Endodermal cell (in vitro differentiated cells): ENCODE measurements around the gene KCNIP4. TPM values are rescaled to one million over a fixed set of nuclear protein-coding genes. Genes with fewer than 3 reads are reported as not detected.

Experiments used
- DNase-seq: peaks from one replicate; pipeline ENCODE4 v3.0.0-alpha.2; 2017
- H3K27ac ChIP-seq: 2 replicates; pipeline ENCODE4 v1.5.1; 2013; ENCODE audit warnings: mild to moderate bottlenecking, low read depth, low read length, moderate library complexity
- H3K27me3 ChIP-seq: 2 replicates; pipeline ENCODE4 v1.6.1; 2013; ENCODE audit warnings: mild to moderate bottlenecking, low read length, moderate library complexity; ENCODE audit not compliant: insufficient read depth, control insufficient read depth, poor library complexity, severe bottlenecking
- H3K36me3 ChIP-seq: 2 replicates; pipeline ENCODE4 v1.7.0; 2013; ENCODE audit warnings: mild to moderate bottlenecking, low read length, moderate library complexity; ENCODE audit not compliant: control insufficient read depth, insufficient read depth
- H3K4me1 ChIP-seq: one replicate; pipeline ENCODE4 v1.7.0; 2013; ENCODE audit warnings: low read length; ENCODE audit not compliant: control insufficient read depth, insufficient read depth
- H3K4me3 ChIP-seq: 2 replicates; pipeline ENCODE4 v1.5.1; 2013; ENCODE audit warnings: mild to moderate bottlenecking, low read length, moderate library complexity
- H3K9ac ChIP-seq: 2 replicates; pipeline ENCODE4 v1.6.1; 2013; ENCODE audit warnings: mild to moderate bottlenecking, low read length, moderate library complexity; ENCODE audit not compliant: poor library complexity, severe bottlenecking; ENCODE audit errors: extremely low read depth
- H3K9me3 ChIP-seq: 2 replicates; pipeline ENCODE4 v1.6.1; 2013; ENCODE audit warnings: mild to moderate bottlenecking, low read length, moderate library complexity; ENCODE audit not compliant: control insufficient read depth
- H3K27ac Mint-ChIP-seq: 2 replicates; pipeline ENCODE4 v1.8.0; 2020; ENCODE audit warnings: mixed read lengths
- H3K27me3 Mint-ChIP-seq: 2 replicates; pipeline ENCODE4 v1.8.0; 2021; ENCODE audit warnings: mild to moderate bottlenecking, mixed read lengths; ENCODE audit not compliant: insufficient read depth
- H3K36me3 Mint-ChIP-seq: 2 replicates; pipeline ENCODE4 v1.8.0; 2020; ENCODE audit warnings: low read depth, mixed read lengths
- H3K4me1 Mint-ChIP-seq: 2 replicates; pipeline ENCODE4 v1.8.0; 2020; ENCODE audit warnings: mixed read lengths
- H3K4me3 Mint-ChIP-seq: 2 replicates; pipeline ENCODE4 v1.8.0; 2020; ENCODE audit warnings: mild to moderate bottlenecking, moderate library complexity, mixed read lengths
- H3K9me3 Mint-ChIP-seq: 2 replicates; pipeline ENCODE4 v1.8.0; 2020; ENCODE audit warnings: mild to moderate bottlenecking, mixed read lengths
- CTCF ChIP-seq: fragments of 200-600 bp; sonication (generic); conservative IDR thresholded peaks from 2 replicates; pipeline ENCODE4 v1.5.0; 2021; ENCODE audit warnings: antibody characterized with exemption, mild to moderate bottlenecking
- WGBS, 2 experiments: methylation state at CpG; one replicate each; pipeline versions ENCODE4 v1.1.5 to v1.1.7; 2013; ENCODE audit warnings: missing lambda C conversion rate in 2 of 2, mixed read lengths in 1 of 2; ENCODE audit not compliant: insufficient coverage in 1 of 2, insufficient read length in 1 of 2; 5-methylcytosine and 5-hydroxymethylcytosine counted together
- total RNA-seq, 2 donors: library from RNA; stranded (reverse); fragmentation: NEBNext Ultra II Directional in 1 of 2; extraction: Animal tissue kit (Norgen Biotek cat#: 25700) in 1 of 2; gene quantifications; 2 replicates in 1 of 2; 3 replicates in 1 of 2; pipeline ENCODE4 v1.2.1, GENCODE V29; 2021

KCNIP4 gene
- total RNA-seq, 2 donors from 2014 or later: not detected

DNA sequence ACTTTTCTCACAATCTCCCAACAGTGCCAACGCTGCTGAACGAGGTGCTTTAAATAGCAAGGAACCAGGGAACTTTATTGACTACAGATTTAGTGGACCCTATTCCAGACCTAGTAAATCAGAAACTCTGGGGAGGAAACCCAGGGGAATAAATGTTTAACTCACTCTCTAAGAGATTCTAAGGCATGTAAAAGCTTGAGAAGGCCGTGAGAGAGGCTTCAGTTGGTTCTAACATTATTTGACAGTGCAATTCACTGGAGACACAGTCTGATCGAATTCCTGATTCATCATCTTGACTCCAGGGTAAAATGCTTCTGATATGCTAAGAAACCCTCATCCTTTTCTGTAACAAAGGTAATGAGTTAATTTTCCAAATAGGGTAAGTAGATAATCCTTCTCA lies 494.4 kb downstream of the KCNIP4 start:
- Histone ChIP-seq H3K36me3 (no peaks in the 10 kb centered on the region), H3K9ac (no peak overlapping the region), H3K27ac (no peak overlapping the region), H3K27me3 (no peaks in the 10 kb centered on the region), H3K9me3 (no peaks in the 10 kb centered on the region), H3K4me1 (peaks cover 5% of the 10 kb centered on the region), H3K4me3 (no peak overlapping the region)
- H3K9me3 Mint-ChIP-seq: no peaks in the 10 kb centered on the region
- H3K27ac Mint-ChIP-seq: no peak overlapping the region
- TF ChIP-seq CTCF: no peak
- H3K36me3 Mint-ChIP-seq: no peaks in the 10 kb centered on the region
- WGBS, 2 experiments: 86 to 88% methylated on average over 4 of the region's 4 CpGs
- H3K27me3 Mint-ChIP-seq: peaks cover 8% of the 10 kb centered on the region
- DNase-seq: no peak
- peaks cover 16% of the 10 kb centered on the region for H3K4me1 Mint-ChIP-seq
- H3K4me3 Mint-ChIP-seq: no peak overlapping the region

DNA sequence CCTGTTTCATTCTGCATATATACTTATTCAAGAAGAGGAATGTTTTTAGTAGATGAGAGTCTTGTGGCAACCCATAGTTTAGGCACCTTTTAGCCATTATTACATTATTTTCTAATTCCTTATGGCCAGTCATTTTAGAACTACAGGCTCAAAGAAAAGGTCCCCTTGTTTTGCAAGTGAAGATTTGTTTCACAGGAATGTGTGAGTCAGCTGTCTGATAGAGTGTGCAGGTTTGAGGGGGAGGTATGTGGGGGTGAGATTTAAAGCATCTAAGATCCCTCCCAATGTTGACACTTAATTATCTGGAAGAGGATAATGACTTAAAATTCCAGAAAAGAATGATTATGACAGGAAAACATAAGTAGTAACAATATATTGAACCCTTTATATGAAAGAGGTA lies 495.6 kb downstream of the KCNIP4 start:
- H3K9ac ChIP-seq: no peak overlapping the region
- no peaks in the 10 kb centered on the region for H3K36me3 ChIP-seq
- no peaks in the 10 kb centered on the region for H3K36me3 Mint-ChIP-seq
- H3K4me3 ChIP-seq: no peak overlapping the region
- no peak overlapping the region for H3K27ac Mint-ChIP-seq
- DNase-seq: no peak
- H3K4me1 Mint-ChIP-seq: peaks cover 16% of the 10 kb centered on the region
- no peaks in the 10 kb centered on the region for H3K9me3 Mint-ChIP-seq
- peaks cover 5% of the 10 kb centered on the region for H3K4me1 ChIP-seq
- no peak overlapping the region for H3K4me3 Mint-ChIP-seq
- peaks cover 8% of the 10 kb centered on the region for H3K27me3 Mint-ChIP-seq
- H3K9me3 ChIP-seq: no peaks in the 10 kb centered on the region
- no peaks in the 10 kb centered on the region for H3K27me3 ChIP-seq
- no peak for TF ChIP-seq CTCF
- H3K27ac ChIP-seq: no peak overlapping the region

- TF ChIP-seq CTCF: no peak
- Histone ChIP-seq H3K27ac (no peak overlapping the region), H3K27me3 (no peaks in the 10 kb centered on the region), H3K4me3 (no peak overlapping the region), H3K36me3 (no peaks in the 10 kb centered on the region), H3K9me3 (no peaks in the 10 kb centered on the region), H3K9ac (no peak overlapping the region), H3K4me1 (peaks cover 5% of the 10 kb centered on the region)
- H3K27ac Mint-ChIP-seq: no peak overlapping the region
- H3K4me1 Mint-ChIP-seq: peaks cover 16% of the 10 kb centered on the region
- WGBS, 2 experiments: 75 to 81% methylated on average over 1 of the region's 1 CpG
- H3K27me3 Mint-ChIP-seq: peaks cover 6% of the 10 kb centered on the region
- H3K4me3 Mint-ChIP-seq: no peak overlapping the region
- no peaks in the 10 kb centered on the region for H3K9me3 Mint-ChIP-seq
- no peak for DNase-seq
- H3K36me3 Mint-ChIP-seq: no peaks in the 10 kb centered on the region
These were observed 497.5 kb downstream of the KCNIP4 start for GRCh38 chr4:21451032-21451431.
